ENCODE results near the gene MAP3K13. TPM values are rescaled to one million over a fixed set of nuclear protein-coding genes. Genes with fewer than 3 reads are reported as not detected.

MAP3K13 gene
- total and polyA plus RNA-seq, 2 of the 13 experiments (the other 11 are each of a cell fraction or from before 2014, with no cell fraction given): 24.2 to 26.5 TPM

GRCh38 chr3:185328324-185329004, 34.5 kb upstream of the MAP3K13 start (continued):
- TF ChIP-seq, protein P1, sequence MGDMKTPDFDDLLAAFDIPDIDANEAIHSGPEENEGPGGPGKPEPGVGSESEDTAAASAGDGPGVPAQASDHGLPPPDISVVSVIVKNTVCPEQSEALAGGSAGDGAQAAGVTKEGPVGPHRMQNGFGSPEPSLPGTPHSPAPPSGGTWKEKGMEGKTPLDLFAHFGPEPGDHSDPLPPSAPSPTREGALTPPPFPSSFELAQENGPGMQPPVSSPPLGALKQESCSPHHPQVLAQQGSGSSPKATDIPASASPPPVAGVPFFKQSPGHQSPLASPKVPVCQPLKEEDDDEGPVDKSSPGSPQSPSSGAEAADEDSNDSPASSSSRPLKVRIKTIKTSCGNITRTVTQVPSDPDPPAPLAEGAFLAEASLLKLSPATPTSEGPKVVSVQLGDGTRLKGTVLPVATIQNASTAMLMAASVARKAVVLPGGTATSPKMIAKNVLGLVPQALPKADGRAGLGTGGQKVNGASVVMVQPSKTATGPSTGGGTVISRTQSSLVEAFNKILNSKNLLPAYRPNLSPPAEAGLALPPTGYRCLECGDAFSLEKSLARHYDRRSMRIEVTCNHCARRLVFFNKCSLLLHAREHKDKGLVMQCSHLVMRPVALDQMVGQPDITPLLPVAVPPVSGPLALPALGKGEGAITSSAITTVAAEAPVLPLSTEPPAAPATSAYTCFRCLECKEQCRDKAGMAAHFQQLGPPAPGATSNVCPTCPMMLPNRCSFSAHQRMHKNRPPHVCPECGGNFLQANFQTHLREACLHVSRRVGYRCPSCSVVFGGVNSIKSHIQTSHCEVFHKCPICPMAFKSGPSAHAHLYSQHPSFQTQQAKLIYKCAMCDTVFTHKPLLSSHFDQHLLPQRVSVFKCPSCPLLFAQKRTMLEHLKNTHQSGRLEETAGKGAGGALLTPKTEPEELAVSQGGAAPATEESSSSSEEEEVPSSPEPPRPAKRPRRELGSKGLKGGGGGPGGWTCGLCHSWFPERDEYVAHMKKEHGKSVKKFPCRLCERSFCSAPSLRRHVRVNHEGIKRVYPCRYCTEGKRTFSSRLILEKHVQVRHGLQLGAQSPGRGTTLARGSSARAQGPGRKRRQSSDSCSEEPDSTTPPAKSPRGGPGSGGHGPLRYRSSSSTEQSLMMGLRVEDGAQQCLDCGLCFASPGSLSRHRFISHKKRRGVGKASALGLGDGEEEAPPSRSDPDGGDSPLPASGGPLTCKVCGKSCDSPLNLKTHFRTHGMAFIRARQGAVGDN (CRISPR knock-in tag; IDR thresholded peaks at IDR 0.05): no peak
- peak; percentile 58; the same call in 1 of the 2 replicates for TF ChIP-seq TBX2 (CRISPR knock-in tag; IDR thresholded peaks at IDR 0.05; ENCODE audit: borderline replicate concordance)
- no peak for TF ChIP-seq E2F5 (CRISPR knock-in tag; conservative IDR thresholded peaks at IDR 0.05)
- TF ChIP-seq CC2D1A (CRISPR knock-in tag; IDR thresholded peaks at IDR 0.05): no peak
- TF ChIP-seq ZNF557 (CRISPR knock-in tag; IDR thresholded peaks at IDR 0.05): no peak
- peak; percentile 62 for TF ChIP-seq RXRB (CRISPR knock-in tag; IDR thresholded peaks at IDR 0.05; ENCODE audit: borderline replicate concordance)
- TF ChIP-seq, protein P2, sequence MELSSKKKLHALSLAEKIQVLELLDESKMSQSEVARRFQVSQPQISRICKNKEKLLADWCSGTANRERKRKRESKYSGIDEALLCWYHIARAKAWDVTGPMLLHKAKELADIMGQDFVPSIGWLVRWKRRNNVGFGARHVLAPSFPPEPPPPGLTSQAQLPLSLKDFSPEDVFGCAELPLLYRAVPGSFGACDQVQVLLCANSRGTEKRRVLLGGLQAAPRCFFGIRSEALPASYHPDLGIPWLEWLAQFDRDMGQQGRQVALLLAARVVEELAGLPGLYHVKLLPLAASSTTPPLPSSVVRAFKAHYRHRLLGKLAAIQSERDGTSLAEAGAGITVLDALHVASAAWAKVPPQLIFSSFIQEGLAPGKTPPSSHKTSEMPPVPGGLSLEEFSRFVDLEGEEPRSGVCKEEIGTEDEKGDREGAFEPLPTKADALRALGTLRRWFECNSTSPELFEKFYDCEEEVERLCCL (CRISPR knock-in tag; IDR thresholded peaks at IDR 0.05; ENCODE audit: borderline replicate concordance): no peak
- TF ChIP-seq HES4 (CRISPR knock-in tag; IDR thresholded peaks at IDR 0.05; ENCODE audit: borderline replicate concordance): no peak
- peak; percentile 69 for TF ChIP-seq NCOA2 (CRISPR knock-in tag; IDR thresholded peaks at IDR 0.05)
- no peak for TF ChIP-seq SRSF1 (optimal IDR thresholded peaks at IDR 0.05; ENCODE audit: low read depth, low read length)
- TF ChIP-seq MLXIP (CRISPR knock-in tag; IDR thresholded peaks at IDR 0.05; ENCODE audit: borderline replicate concordance): no peak
- TF ChIP-seq GABPA (IDR thresholded peaks at IDR 0.05; ENCODE audit: low read depth, low read length): no peak
- TF ChIP-seq GABPA (CRISPR knock-in tag; IDR thresholded peaks at IDR 0.05; ENCODE audit: low read depth): no peak
- TF ChIP-seq JDP2 (CRISPR knock-in tag; IDR thresholded peaks at IDR 0.05; ENCODE audit: borderline replicate concordance): no peak
- TF ChIP-seq ZNF777 (CRISPR knock-in tag; IDR thresholded peaks at IDR 0.05): no peak
- no peak for TF ChIP-seq ZBTB14 (CRISPR knock-in tag; IDR thresholded peaks at IDR 0.05)

Data from HepG2 (cell line).